KG1 (cell line): Measurements from ENCODE around the gene GAB1.

ENCODE experiments used
- DNase-seq: peaks from one replicate; lab custom pipeline; 2025; lab: John Stamatoyannopoulos, UW

Gene GAB1

GRCh38 chr4:143417679-143418403 is 81.2 kb downstream of the GAB1 start:
- DNase-seq: no peak

- DNase-seq: no peak
These were observed 83.6 kb downstream of the GAB1 start for GRCh38 chr4:143420227-143420626.

- no peak for DNase-seq
These were observed 84.9 kb downstream of the GAB1 start for GRCh38 chr4:143421609-143422008.

- DNase-seq: no peak
These were observed 87.6 kb downstream of the GAB1 start for GRCh38 chr4:143424276-143424675.

- DNase-seq: no peak
These were observed 95.0 kb downstream of the GAB1 start for GRCh38 chr4:143431526-143432257.

GRCh38 chr4:143432258-143432591 is 95.5 kb downstream of the GAB1 start:
- no peak for DNase-seq

GRCh38 chr4:143433231-143433630 is 96.6 kb downstream of the GAB1 start:
- DNase-seq: no peak

- no peak for DNase-seq
These were observed 99.3 kb downstream of the GAB1 start for GRCh38 chr4:143435955-143436354.

- DNase-seq: no peak
These were observed 100.8 kb downstream of the GAB1 start for GRCh38 chr4:143437476-143437875.

- no peak for DNase-seq
These were observed 101.3 kb downstream of the GAB1 start for GRCh38 chr4:143437937-143438336.

GRCh38 chr4:143438710-143439109 is 102.0 kb downstream of the GAB1 start:
- DNase-seq: no peak

- DNase-seq: no peak
These were observed 104.4 kb downstream of the GAB1 start for GRCh38 chr4:143441109-143441508.

- DNase-seq: no peak
These were observed 105.0 kb downstream of the GAB1 start for GRCh38 chr4:143441678-143442077.

GRCh38 chr4:143443728-143444127 is 107.1 kb downstream of the GAB1 start:
- DNase-seq: no peak

GRCh38 chr4:143451186-143451585 is 114.5 kb downstream of the GAB1 start:
- DNase-seq: no peak

- DNase-seq: no peak
These were observed 118.5 kb downstream of the GAB1 start for GRCh38 chr4:143455211-143455610.

- no peak for DNase-seq
These were observed 122.3 kb downstream of the GAB1 start for GRCh38 chr4:143458966-143459365.

GRCh38 chr4:143473334-143474126 is 136.9 kb downstream of the GAB1 start:
- DNase-seq: no peak

- DNase-seq: no peak
These were observed 140.8 kb downstream of the GAB1 start for GRCh38 chr4:143477487-143477886.

GRCh38 chr4:143481361-143481760 is 144.7 kb downstream of the GAB1 start:
- no peak for DNase-seq

GRCh38 chr4:143482840-143483239 is 146.2 kb downstream of the GAB1 start:
- no peak for DNase-seq

- no peak for DNase-seq
These were observed 149.6 kb downstream of the GAB1 start for GRCh38 chr4:143486314-143486713.

- DNase-seq: no peak
These were observed 152.0 kb downstream of the GAB1 start for GRCh38 chr4:143488687-143489086.
